ENCODE data around the gene MRPL37.

The MRPL37 gene

DNA sequence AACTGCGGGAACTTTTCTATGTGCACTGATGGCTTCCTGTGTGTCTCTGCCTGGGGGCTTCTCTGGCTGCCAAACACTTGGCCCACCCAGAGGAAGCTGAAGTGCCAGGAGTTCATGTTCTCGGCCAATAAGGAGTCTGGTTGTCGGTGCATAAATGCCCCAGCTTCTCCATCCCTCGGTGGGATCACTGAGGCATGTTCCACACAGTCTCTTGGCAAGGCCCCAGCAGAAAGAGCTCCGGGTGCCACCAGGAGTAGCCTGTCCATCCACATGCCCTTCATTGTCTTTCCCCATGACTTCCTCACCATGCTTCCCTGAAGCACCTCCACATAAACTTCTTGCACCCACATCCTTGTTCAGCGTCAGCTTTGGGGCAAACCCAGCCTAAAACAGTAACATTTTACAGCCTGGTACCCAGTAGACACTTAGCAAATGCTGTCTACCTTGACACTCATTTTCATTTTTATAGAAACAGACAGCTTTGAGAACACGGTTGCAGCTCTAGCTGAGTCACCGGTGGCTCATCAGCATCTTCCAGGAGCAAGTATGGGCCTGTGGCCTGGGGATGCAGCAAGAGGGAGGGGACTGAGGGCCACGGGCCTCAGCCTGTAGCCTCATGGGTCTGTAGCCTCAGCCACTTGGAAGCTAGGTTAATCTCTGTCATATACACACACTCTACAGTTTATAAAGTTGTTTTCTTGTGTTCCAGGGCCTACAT lies 32.4 kb upstream of the MRPL37 start:
- no peaks in the 10 kb centered on the region for H3K36me3 ChIP-seq (ENCODE audit: control insufficient read depth, insufficient read depth, low read length)
- no peak overlapping the region for H3K27ac ChIP-seq

GRCh38 chr1:54168206-54168965 lies 31.6 kb upstream of the MRPL37 start:
- H3K79me2 ChIP-seq, result no peaks in the 10 kb centered on the region
- no peak for TF ChIP-seq CTCF (IDR thresholded peaks at IDR 0.05)
- no peak overlapping the region for H3K9ac ChIP-seq
- no peaks in the 10 kb centered on the region for H3K27me3 ChIP-seq (ENCODE audit: control insufficient read depth, insufficient read depth, low read length)
- H3K4me1 ChIP-seq, result no peaks in the 10 kb centered on the region
- no peak overlapping the region for H3K27ac ChIP-seq
- no peak overlapping the region for H3K4me2 ChIP-seq (ENCODE audit: low read length)
- H3K36me3 ChIP-seq (ENCODE audit: control insufficient read depth, insufficient read depth, low read length), result no peaks in the 10 kb centered on the region
- no peak overlapping the region for H3K4me3 ChIP-seq (ENCODE audit: low read depth, low read length)
- no peaks in the 10 kb centered on the region for H3K9me3 ChIP-seq (ENCODE audit: control insufficient read depth, low read length)
- no peak overlapping the region for H2AFZ ChIP-seq

More for the DNA sequence above, 32.4 kb upstream of the MRPL37 start:
- Histone ChIP-seq H3K27me3 (ENCODE audit: control insufficient read depth, insufficient read depth, low read length) (no peaks in the 10 kb centered on the region), H3K4me3 (ENCODE audit: low read depth, low read length) (no peak overlapping the region), H2AFZ (no peak overlapping the region), H3K4me2 (ENCODE audit: low read length) (no peak overlapping the region), H3K4me1 (no peaks in the 10 kb centered on the region), H3K9ac (no peak overlapping the region), H3K9me3 (ENCODE audit: control insufficient read depth, low read length) (no peaks in the 10 kb centered on the region), H3K79me2 (no peaks in the 10 kb centered on the region)
- no peak for TF ChIP-seq CTCF (IDR thresholded peaks at IDR 0.05)

DNA sequence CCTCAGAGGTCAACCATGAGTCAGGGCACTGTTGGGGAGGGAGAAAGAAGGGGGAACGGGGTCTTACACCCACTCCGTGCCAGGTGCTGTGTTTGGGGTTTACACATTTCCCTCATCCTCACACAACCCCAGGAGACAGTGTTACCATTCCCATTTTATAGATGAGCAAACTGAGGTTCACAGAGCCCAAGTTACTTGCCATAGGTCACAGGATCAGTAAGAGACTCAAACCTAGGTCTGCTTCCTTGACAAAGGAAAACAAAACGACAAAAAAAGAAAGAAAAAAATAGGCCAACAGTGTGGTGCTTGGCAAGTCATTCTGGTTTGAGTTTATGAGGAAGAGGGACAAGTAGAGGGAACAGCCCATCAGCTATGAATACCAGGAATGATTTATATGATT lies 30.9 kb upstream of the MRPL37 start:
- no peak overlapping the region for H3K4me3 ChIP-seq (ENCODE audit: low read depth, low read length)
- no peak overlapping the region for H3K4me2 ChIP-seq (ENCODE audit: low read length)
- no peak overlapping the region for H3K9ac ChIP-seq
- no peaks in the 10 kb centered on the region for H3K36me3 ChIP-seq (ENCODE audit: control insufficient read depth, insufficient read depth, low read length)
- H3K27me3 ChIP-seq (ENCODE audit: control insufficient read depth, insufficient read depth, low read length), result no peaks in the 10 kb centered on the region
- TF ChIP-seq CTCF (IDR thresholded peaks at IDR 0.05), result no peak
- no peaks in the 10 kb centered on the region for H3K79me2 ChIP-seq
- no peaks in the 10 kb centered on the region for H3K4me1 ChIP-seq
- H3K27ac ChIP-seq, result no peak overlapping the region
- no peaks in the 10 kb centered on the region for H3K9me3 ChIP-seq (ENCODE audit: control insufficient read depth, low read length)
- no peak overlapping the region for H2AFZ ChIP-seq

- Histone ChIP-seq H3K4me3 (ENCODE audit: low read depth, low read length) (no peak overlapping the region), H3K4me2 (ENCODE audit: low read length) (no peak overlapping the region), H3K9me3 (ENCODE audit: control insufficient read depth, low read length) (no peaks in the 10 kb centered on the region), H3K4me1 (no peaks in the 10 kb centered on the region), H3K27me3 (ENCODE audit: control insufficient read depth, insufficient read depth, low read length) (no peaks in the 10 kb centered on the region), H3K27ac (no peak overlapping the region), H3K36me3 (ENCODE audit: control insufficient read depth, insufficient read depth, low read length) (no peaks in the 10 kb centered on the region), H3K9ac (no peak overlapping the region), H2AFZ (no peak overlapping the region), H3K79me2 (no peaks in the 10 kb centered on the region)
- no peak for TF ChIP-seq CTCF (IDR thresholded peaks at IDR 0.05)
These were observed 29.0 kb upstream of the MRPL37 start for GRCh38 chr1:54171016-54171415.

Data from parathyroid adenoma (tissue), 2 donors.